WTC11 (cell line): ENCODE results near the gene PIP4P1. TPM values are rescaled to one million over a fixed set of nuclear protein-coding genes. Genes with fewer than 3 reads are reported as not detected.
"Not testable (repeated sequence)": the region's sequence is repeated elsewhere in the genome, so short reads cannot be mapped to it uniquely, and the experiment has no call there.

Source experiments
- ATAC-seq: fragments of 200-7000 bp; cut with Tn5 transposase; 2 replicates; pipeline ENCODE4 v1.10.0; 2021; ENCODE audit warnings: mild to moderate bottlenecking, moderate library complexity
- CTCF ChIA-PET: fragments of 300-600 bp; sonication (Branson Sonifier 250); formaldehyde crosslinking; loops from one replicate; lab custom pipeline; 2021; ENCODE audit warnings: antibody characterized with exemption; lab: Charles Lee
- POLR2A ChIA-PET: fragments of 350-600 bp; sonication (Branson Sonifier 250); formaldehyde crosslinking; loops from one replicate; lab custom pipeline; 2021; ENCODE audit warnings: antibody characterized with exemption; lab: Charles Lee
- DNase-seq: peaks from one replicate; pipeline ENCODE4 v3.0.0; 2021; ENCODE audit warnings: low spot score
- H3K27ac Mint-ChIP-seq: 2 replicates; pipeline ENCODE4 v1.8.0; 2021; ENCODE audit warnings: mixed read lengths
- H3K27me3 Mint-ChIP-seq: 2 replicates; pipeline ENCODE4 v1.8.0; 2021; ENCODE audit warnings: low read depth, mild to moderate bottlenecking, moderate library complexity, mixed read lengths
- H3K36me3 Mint-ChIP-seq: 2 replicates; pipeline ENCODE4 v1.8.0; 2021; ENCODE audit warnings: mixed read lengths
- H3K4me1 Mint-ChIP-seq: 2 replicates; pipeline ENCODE4 v1.8.0; 2022; ENCODE audit warnings: mixed read lengths
- H3K4me3 Mint-ChIP-seq: 2 replicates; pipeline ENCODE4 v1.8.0; 2021; ENCODE audit warnings: mild to moderate bottlenecking, moderate library complexity, mixed read lengths
- H3K9me3 Mint-ChIP-seq: 2 replicates; pipeline ENCODE4 v1.8.0; 2021; ENCODE audit warnings: mixed read lengths
- ATF1 ChIP-seq: sonication (generic); formaldehyde crosslinking; IDR thresholded peaks from 2 replicates; pipeline ENCODE4 v1.8.1; 2023; ENCODE audit warnings: mild to moderate bottlenecking, moderate library complexity, missing genetic modification reagents
- CREM ChIP-seq: sonication (generic); formaldehyde crosslinking; IDR thresholded peaks from 2 replicates; pipeline ENCODE4 v1.8.1; 2022; ENCODE audit warnings: mild to moderate bottlenecking, missing genetic modification reagents, moderate library complexity
- ESRRA ChIP-seq: sonication (generic); formaldehyde crosslinking; IDR thresholded peaks from 2 replicates; pipeline ENCODE4 v1.8.1; 2022; ENCODE audit warnings: mild to moderate bottlenecking, missing genetic modification reagents, borderline replicate concordance
- FOXP1 ChIP-seq: sonication (generic); formaldehyde crosslinking; IDR thresholded peaks from 2 replicates; pipeline ENCODE4 v1.8.0; 2022; ENCODE audit warnings: missing genetic modification reagents, mild to moderate bottlenecking, moderate library complexity, borderline replicate concordance
- GTF2I ChIP-seq: fragments of 250-450 bp; sonication (Bioruptor Pico); conservative IDR thresholded peaks from 2 replicates; pipeline ENCODE4 v1.4.0; 2021; ENCODE audit warnings: mild to moderate bottlenecking
- NFE2L1 ChIP-seq: sonication (generic); formaldehyde crosslinking; IDR thresholded peaks from 2 replicates; pipeline ENCODE4 v1.8.1; 2023; ENCODE audit warnings: missing genetic modification reagents
- NFYB ChIP-seq: sonication (generic); formaldehyde crosslinking; conservative IDR thresholded peaks from 2 replicates; pipeline ENCODE4 v1.8.0; 2022; ENCODE audit warnings: low read depth, missing genetic modification reagents
- RELA ChIP-seq: sonication (generic); formaldehyde crosslinking; IDR thresholded peaks from 2 replicates; pipeline ENCODE4 v1.8.1; 2022; ENCODE audit warnings: missing genetic modification reagents, mild to moderate bottlenecking, borderline replicate concordance
- SMAD3 ChIP-seq: sonication (generic); formaldehyde crosslinking; IDR thresholded peaks from 2 replicates; pipeline ENCODE4 v1.8.0; 2022; ENCODE audit warnings: missing genetic modification reagents, mild to moderate bottlenecking, borderline replicate concordance
- SP1 ChIP-seq: sonication (generic); formaldehyde crosslinking; conservative IDR thresholded peaks from 2 replicates; pipeline ENCODE4 v1.8.1; 2022; ENCODE audit warnings: missing genetic modification reagents
- TEAD1 ChIP-seq: sonication (generic); formaldehyde crosslinking; IDR thresholded peaks from 2 replicates; pipeline ENCODE4 v1.8.0; 2022; ENCODE audit warnings: mild to moderate bottlenecking, missing genetic modification reagents
- TEAD4 ChIP-seq: sonication (generic); formaldehyde crosslinking; IDR thresholded peaks from 2 replicates; pipeline ENCODE4 v1.8.0; 2022; ENCODE audit warnings: mild to moderate bottlenecking, missing genetic modification reagents
- ZBTB21 ChIP-seq: sonication (generic); formaldehyde crosslinking; IDR thresholded peaks from 2 replicates; pipeline ENCODE4 v1.8.1; 2023; ENCODE audit warnings: mild to moderate bottlenecking, missing genetic modification reagents, borderline replicate concordance
- ZNF416 ChIP-seq: fragments of 250-450 bp; sonication (Bioruptor Pico); IDR thresholded peaks from 2 replicates; pipeline ENCODE4 v1.9.0; 2021; ENCODE audit warnings: mild to moderate bottlenecking, inconsistent platforms
- total RNA-seq: library from RNA; stranded (reverse); gene quantifications from 3 replicates; pipeline ENCODE4 v1.2.3, GENCODE V29; 2021
- TF ChIP-seq, protein P1 (sequence below): sonication (generic); formaldehyde crosslinking; IDR thresholded peaks from 2 replicates; pipeline ENCODE4 v1.8.1; 2023; ENCODE audit warnings: mild to moderate bottlenecking, missing genetic modification reagents, moderate library complexity
- TF ChIP-seq, protein P2 (sequence below): sonication (generic); formaldehyde crosslinking; IDR thresholded peaks from 2 replicates; pipeline ENCODE4 v1.8.0; 2022; ENCODE audit warnings: mild to moderate bottlenecking, missing genetic modification reagents
- TF ChIP-seq, protein P3 (sequence below): fragments of 200-600 bp; IDR thresholded peaks from 2 replicates; pipeline ENCODE4 v1.8.0; 2022; ENCODE audit warnings: antibody characterized with exemption
- TF ChIP-seq, protein P4 (sequence below): sonication (generic); formaldehyde crosslinking; IDR thresholded peaks from 2 replicates; pipeline ENCODE4 v1.8.0; 2022; ENCODE audit warnings: mild to moderate bottlenecking, missing genetic modification reagents
- TF ChIP-seq, protein P5 (sequence below): sonication (generic); formaldehyde crosslinking; IDR thresholded peaks from 2 replicates; pipeline ENCODE4 v1.8.0; 2023; ENCODE audit warnings: mild to moderate bottlenecking, missing genetic modification reagents
- TF ChIP-seq, protein P6 (sequence below): sonication (generic); formaldehyde crosslinking; IDR thresholded peaks from 2 replicates; pipeline ENCODE4 v1.8.1; 2023; ENCODE audit warnings: mild to moderate bottlenecking, moderate library complexity, missing genetic modification reagents

The PIP4P1 gene
- total RNA-seq, 1 experiment from 2014 or later: 34.1 TPM

DNA sequence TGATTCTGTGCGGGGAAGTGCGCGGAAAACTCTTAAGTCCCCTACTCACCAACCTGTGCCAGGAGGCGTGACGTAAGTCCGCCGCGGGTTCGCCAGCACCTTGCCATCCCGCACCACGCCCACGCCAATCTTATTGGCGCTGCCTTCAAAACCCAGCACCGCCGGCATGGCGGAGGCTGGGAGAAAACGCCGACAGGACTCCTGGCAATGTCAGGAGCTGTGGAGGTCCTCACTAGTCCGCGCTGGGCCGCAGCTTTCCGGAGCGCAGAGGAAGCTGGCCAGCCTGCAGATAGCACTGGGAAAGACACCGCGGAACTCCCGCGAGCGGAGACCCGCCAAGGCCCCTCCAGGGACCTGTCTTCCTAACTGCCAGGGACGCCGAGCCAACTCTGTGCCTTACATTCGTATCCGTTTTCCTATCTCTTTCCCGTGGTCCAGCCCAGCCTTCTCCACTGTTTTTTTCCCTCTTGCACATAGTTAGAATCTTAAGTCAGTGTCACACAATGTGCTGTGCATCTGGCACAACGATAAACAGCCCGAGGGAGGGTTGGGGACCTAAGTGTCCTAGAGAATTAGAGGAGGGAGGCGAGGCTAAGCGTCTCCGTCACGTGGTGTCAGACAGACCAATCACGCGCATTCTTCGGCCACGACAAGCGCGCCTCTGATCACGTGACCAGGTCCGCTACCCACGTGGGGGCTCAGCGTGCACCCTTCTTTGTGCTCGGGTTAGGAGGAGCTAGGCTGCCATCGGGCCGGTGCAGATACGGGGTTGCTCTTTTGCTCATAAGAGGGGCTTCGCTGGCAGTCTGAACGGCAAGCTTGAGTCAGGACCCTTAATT, 6.5 kb downstream of the PIP4P1 start, which contains the start of the genes APEX1 and OSGEP (continued):
- TF ChIP-seq SP1 (CRISPR knock-in tag) (peak; percentile 84), NFYB (CRISPR knock-in tag) (peak; percentile 78), FOXP1 (CRISPR knock-in tag) (no peak), NFE2L1 (CRISPR knock-in tag) (peak; percentile 45; the same call in 1 of the 2 replicates), CREM (CRISPR knock-in tag) (peak; percentile 75; the same call in 1 of the 2 replicates), ATF1 (CRISPR knock-in tag) (no peak), RELA (CRISPR knock-in tag) (no peak), SMAD3 (CRISPR knock-in tag) (peak; percentile 50; the same call in 1 of the 2 replicates), TEAD1 (CRISPR knock-in tag) (peak; percentile 20; the same call in 1 of the 2 replicates), GTF2I (CRISPR knock-in tag) (no peak), TEAD4 (CRISPR knock-in tag) (peak; percentile 40; the same call in 1 of the 2 replicates), ZBTB21 (CRISPR knock-in tag) (no peak), ESRRA (0 out of 2 replicates have a peak, but pooled peaks have one; percentile 20), ZNF416 (CRISPR knock-in tag) (0 out of 2 replicates have a peak, but pooled peaks have one; percentile 4)
- TF ChIP-seq, protein P1, sequence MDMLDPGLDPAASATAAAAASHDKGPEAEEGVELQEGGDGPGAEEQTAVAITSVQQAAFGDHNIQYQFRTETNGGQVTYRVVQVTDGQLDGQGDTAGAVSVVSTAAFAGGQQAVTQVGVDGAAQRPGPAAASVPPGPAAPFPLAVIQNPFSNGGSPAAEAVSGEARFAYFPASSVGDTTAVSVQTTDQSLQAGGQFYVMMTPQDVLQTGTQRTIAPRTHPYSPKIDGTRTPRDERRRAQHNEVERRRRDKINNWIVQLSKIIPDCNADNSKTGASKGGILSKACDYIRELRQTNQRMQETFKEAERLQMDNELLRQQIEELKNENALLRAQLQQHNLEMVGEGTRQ (CRISPR knock-in tag): peak; percentile 100
- TF ChIP-seq, protein P2, sequence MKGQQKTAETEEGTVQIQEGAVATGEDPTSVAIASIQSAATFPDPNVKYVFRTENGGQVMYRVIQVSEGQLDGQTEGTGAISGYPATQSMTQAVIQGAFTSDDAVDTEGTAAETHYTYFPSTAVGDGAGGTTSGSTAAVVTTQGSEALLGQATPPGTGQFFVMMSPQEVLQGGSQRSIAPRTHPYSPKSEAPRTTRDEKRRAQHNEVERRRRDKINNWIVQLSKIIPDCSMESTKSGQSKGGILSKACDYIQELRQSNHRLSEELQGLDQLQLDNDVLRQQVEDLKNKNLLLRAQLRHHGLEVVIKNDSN (CRISPR knock-in tag): peak; percentile 100
- TF ChIP-seq, protein P3, sequence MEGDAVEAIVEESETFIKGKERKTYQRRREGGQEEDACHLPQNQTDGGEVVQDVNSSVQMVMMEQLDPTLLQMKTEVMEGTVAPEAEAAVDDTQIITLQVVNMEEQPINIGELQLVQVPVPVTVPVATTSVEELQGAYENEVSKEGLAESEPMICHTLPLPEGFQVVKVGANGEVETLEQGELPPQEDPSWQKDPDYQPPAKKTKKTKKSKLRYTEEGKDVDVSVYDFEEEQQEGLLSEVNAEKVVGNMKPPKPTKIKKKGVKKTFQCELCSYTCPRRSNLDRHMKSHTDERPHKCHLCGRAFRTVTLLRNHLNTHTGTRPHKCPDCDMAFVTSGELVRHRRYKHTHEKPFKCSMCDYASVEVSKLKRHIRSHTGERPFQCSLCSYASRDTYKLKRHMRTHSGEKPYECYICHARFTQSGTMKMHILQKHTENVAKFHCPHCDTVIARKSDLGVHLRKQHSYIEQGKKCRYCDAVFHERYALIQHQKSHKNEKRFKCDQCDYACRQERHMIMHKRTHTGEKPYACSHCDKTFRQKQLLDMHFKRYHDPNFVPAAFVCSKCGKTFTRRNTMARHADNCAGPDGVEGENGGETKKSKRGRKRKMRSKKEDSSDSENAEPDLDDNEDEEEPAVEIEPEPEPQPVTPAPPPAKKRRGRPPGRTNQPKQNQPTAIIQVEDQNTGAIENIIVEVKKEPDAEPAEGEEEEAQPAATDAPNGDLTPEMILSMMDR: no peak
- TF ChIP-seq, protein P4, sequence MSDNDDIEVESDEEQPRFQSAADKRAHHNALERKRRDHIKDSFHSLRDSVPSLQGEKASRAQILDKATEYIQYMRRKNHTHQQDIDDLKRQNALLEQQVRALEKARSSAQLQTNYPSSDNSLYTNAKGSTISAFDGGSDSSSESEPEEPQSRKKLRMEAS: peak; percentile 97
- TF ChIP-seq, protein P5, sequence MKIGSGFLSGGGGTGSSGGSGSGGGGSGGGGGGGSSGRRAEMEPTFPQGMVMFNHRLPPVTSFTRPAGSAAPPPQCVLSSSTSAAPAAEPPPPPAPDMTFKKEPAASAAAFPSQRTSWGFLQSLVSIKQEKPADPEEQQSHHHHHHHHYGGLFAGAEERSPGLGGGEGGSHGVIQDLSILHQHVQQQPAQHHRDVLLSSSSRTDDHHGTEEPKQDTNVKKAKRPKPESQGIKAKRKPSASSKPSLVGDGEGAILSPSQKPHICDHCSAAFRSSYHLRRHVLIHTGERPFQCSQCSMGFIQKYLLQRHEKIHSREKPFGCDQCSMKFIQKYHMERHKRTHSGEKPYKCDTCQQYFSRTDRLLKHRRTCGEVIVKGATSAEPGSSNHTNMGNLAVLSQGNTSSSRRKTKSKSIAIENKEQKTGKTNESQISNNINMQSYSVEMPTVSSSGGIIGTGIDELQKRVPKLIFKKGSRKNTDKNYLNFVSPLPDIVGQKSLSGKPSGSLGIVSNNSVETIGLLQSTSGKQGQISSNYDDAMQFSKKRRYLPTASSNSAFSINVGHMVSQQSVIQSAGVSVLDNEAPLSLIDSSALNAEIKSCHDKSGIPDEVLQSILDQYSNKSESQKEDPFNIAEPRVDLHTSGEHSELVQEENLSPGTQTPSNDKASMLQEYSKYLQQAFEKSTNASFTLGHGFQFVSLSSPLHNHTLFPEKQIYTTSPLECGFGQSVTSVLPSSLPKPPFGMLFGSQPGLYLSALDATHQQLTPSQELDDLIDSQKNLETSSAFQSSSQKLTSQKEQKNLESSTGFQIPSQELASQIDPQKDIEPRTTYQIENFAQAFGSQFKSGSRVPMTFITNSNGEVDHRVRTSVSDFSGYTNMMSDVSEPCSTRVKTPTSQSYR (CRISPR knock-in tag): no peak
- TF ChIP-seq, protein P6, sequence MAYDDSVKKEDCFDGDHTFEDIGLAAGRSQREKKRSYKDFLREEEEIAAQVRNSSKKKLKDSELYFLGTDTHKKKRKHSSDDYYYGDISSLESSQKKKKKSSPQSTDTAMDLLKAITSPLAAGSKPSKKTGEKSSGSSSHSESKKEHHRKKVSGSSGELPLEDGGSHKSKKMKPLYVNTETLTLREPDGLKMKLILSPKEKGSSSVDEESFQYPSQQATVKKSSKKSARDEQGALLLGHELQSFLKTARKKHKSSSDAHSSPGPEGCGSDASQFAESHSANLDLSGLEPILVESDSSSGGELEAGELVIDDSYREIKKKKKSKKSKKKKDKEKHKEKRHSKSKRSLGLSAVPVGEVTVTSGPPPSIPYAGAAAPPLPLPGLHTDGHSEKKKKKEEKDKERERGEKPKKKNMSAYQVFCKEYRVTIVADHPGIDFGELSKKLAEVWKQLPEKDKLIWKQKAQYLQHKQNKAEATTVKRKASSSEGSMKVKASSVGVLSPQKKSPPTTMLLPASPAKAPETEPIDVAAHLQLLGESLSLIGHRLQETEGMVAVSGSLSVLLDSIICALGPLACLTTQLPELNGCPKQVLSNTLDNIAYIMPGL (CRISPR knock-in tag): peak; percentile 66; the same call in 1 of the 2 replicates

DNA sequence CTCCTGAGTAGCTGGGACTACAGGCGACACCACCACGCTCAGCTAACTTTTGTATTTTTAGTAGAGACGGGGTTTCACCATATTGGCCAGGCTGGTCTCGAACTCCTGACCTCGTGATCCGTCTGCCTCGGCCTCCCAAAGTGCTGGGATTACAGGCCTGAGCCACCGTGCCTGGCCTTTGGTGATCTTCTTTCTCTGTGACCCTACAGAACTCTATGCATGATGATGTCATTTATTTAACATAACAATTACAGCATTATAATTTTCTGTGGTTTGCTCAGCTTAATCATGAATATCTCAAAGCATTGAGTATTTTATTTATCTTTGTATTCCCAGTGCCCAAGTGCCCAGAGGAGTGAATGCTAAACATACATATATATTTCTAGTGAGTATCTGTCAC, 8.4 kb downstream of the PIP4P1 start:
- ATAC-seq, H3K27me3 Mint-ChIP-seq, H3K9me3 Mint-ChIP-seq, H3K4me1 Mint-ChIP-seq, CTCF ChIA-PET, DNase-seq: not testable (repeated sequence)
- peak overlapping the region; percentile 17; the same call in 1 of the 2 replicates for H3K4me3 Mint-ChIP-seq
- peaks cover 27% of the 10 kb centered on the region for H3K36me3 Mint-ChIP-seq
- POLR2A ChIA-PET: interaction anchor here (1.1 kb wide), 1 partner anchor 109 kb away, joined by 5 read pairs; the partner anchor contains the start of gene PARP2
- peak overlapping the region; percentile 27; the same call in 1 of the 2 replicates for H3K27ac Mint-ChIP-seq
